B cell (primary cell): ENCODE results near the gene TUBB8.

Experiments used
- EZH2 ChIP-seq: IDR thresholded peaks from 2 replicates; pipeline ENCODE4 v1.6.1; 2012; ENCODE audit warnings: borderline replicate concordance, low read depth, mild to moderate bottlenecking, moderate library complexity, low read length; ENCODE audit not compliant: insufficient read depth, poor library complexity, severe bottlenecking
- TF ChIP-seq, protein P1 (sequence below): fragments of 200-600 bp; IDR thresholded peaks from one replicate; pipeline ENCODE4 v1.8.0; 2022; ENCODE audit warnings: antibody characterized with exemption, mild to moderate bottlenecking

- TF ChIP-seq, protein P1, sequence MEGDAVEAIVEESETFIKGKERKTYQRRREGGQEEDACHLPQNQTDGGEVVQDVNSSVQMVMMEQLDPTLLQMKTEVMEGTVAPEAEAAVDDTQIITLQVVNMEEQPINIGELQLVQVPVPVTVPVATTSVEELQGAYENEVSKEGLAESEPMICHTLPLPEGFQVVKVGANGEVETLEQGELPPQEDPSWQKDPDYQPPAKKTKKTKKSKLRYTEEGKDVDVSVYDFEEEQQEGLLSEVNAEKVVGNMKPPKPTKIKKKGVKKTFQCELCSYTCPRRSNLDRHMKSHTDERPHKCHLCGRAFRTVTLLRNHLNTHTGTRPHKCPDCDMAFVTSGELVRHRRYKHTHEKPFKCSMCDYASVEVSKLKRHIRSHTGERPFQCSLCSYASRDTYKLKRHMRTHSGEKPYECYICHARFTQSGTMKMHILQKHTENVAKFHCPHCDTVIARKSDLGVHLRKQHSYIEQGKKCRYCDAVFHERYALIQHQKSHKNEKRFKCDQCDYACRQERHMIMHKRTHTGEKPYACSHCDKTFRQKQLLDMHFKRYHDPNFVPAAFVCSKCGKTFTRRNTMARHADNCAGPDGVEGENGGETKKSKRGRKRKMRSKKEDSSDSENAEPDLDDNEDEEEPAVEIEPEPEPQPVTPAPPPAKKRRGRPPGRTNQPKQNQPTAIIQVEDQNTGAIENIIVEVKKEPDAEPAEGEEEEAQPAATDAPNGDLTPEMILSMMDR = no peak
- TF ChIP-seq EZH2 = no peak
Measured at GRCh38 chr10:87177-88080, 38.3 kb upstream of the TUBB8 start.
